VCaP (cell line): Measurements from ENCODE around the gene OTOP2.
A peak's percentile ranks its signal among the peaks of the same experiment; 100 is the strongest.

Source experiments
- H3K27ac ChIP-seq: fragments of 450-650 bp; 2 replicates; pipeline ENCODE4 v1.5.1; 2017
- CTCF ChIP-seq: fragments of 450-650 bp; conservative IDR thresholded peaks from 2 replicates; pipeline ENCODE4 v1.5.1; 2017; ENCODE audit warnings: mild to moderate bottlenecking, moderate library complexity

OTOP2 gene

GRCh38 chr17:74935585-74936469 lies 11.8 kb downstream of the OTOP2 start, which contains the start of gene OTOP3:
Gene OTOP3, plus strand, starts transcription at chr17:74935898. Its CDS starts 24 bp downstream, at chr17:74935922.
- TF ChIP-seq CTCF: no peak
- H3K27ac ChIP-seq: peak within 1 kb of the TSS; percentile 53; the same call in 1 of the 2 replicates

GRCh38 chr17:74936470-74936799 lies 12.4 kb downstream of the OTOP2 start:
- peak overlapping the region; percentile 53; the same call in 1 of the 2 replicates for H3K27ac ChIP-seq
- TF ChIP-seq CTCF: no peak

- no peak for TF ChIP-seq CTCF
- no peak overlapping the region for H3K27ac ChIP-seq
Observed at GRCh38 chr17:74937064-74938051, 13.3 kb downstream of the OTOP2 start.

- no peak for TF ChIP-seq CTCF
- H3K27ac ChIP-seq: no peak overlapping the region
Observed at GRCh38 chr17:74938194-74938950, 14.3 kb downstream of the OTOP2 start.

GRCh38 chr17:74939534-74939933 lies 15.5 kb downstream of the OTOP2 start:
- no peak overlapping the region for H3K27ac ChIP-seq
- TF ChIP-seq CTCF: no peak

- H3K27ac ChIP-seq: no peak overlapping the region
- no peak for TF ChIP-seq CTCF
Observed at GRCh38 chr17:74941128-74941725, 17.2 kb downstream of the OTOP2 start.
